Pancreas (tissue), 10 donors: Measurements from ENCODE around the gene ITPKB. TPM values are rescaled to one million over a fixed set of nuclear protein-coding genes. Genes with fewer than 3 reads are reported as not detected.

Experiments used
- ATAC-seq, 4 donors: fragments of 200-7000 bp; cut with Tn5 transposase; one replicate each; pipeline versions ENCODE4 v1.8.0 to v1.9.1; 2020; ENCODE audit warnings: mild to moderate bottlenecking in 4 of 4, moderate library complexity in 4 of 4
- DNase-seq, 6 donors: peaks; one replicate each; pipeline ENCODE4 v3.0.0-alpha.2; 2020
- FAIRE-seq: peaks from 2 replicates; lab custom pipeline; 2012; peaks lifted over from hg19 to GRCh38; lab: Jason Lieb, UNC
- H3K27ac ChIP-seq, 4 donors: fragments of 200-600 bp; sonication (generic); 1 replicate in 3 of 4; 2 replicates in 1 of 4; pipeline versions ENCODE4 v1.5.0 to v1.8.0; 2020
- H3K27me3 ChIP-seq, 4 donors: fragments of 200-600 bp; one replicate each; pipeline ENCODE4 v1.8.0; 2021
- H3K36me3 ChIP-seq, 3 donors: fragments of 200-600 bp; sonication (generic) in 1 of 3; one replicate each; pipeline versions ENCODE4 v1.5.0 to v1.8.0; 2020 to 2021
- H3K4me1 ChIP-seq, 3 donors: fragments of 200-600 bp; one replicate each; pipeline ENCODE4 v1.8.0; 2021
- H3K4me3 ChIP-seq, 4 donors: fragments of 200-600 bp; sonication (generic) in 2 of 4; one replicate each; pipeline versions ENCODE4 v1.5.0 to v1.8.0; 2020 to 2021
- H3K9me3 ChIP-seq, 4 donors: fragments of 200-600 bp; one replicate each; pipeline ENCODE4 v1.8.0; 2021
- CTCF ChIP-seq, 4 donors: fragments of 200-600 bp; sonication (generic) in 3 of 4; IDR thresholded peaks; one replicate each; pipeline versions ENCODE4 v1.5.0 to v1.8.0; 2021; ENCODE audit warnings: antibody characterized with exemption in 4 of 4
- WGBS, 2 donors: extraction: QIAGEN DNeasy Blood & Tissue Kit; methylation state at CpG; one replicate each; pipeline ENCODE4 v1.1.7; 2013; 5-methylcytosine and 5-hydroxymethylcytosine counted together
- intact Hi-C, 3 donors: fragments of 100-400 bp; cut with DNase I; formaldehyde crosslinking; loops; one replicate each; pipeline versions ENCODE4 v1.11.1 to v1.14.2; 2022
- polyA plus RNA-seq, 2 donors: library from polyadenylated mRNA; stranded (reverse); fragments of 200-250 nt; gene quantifications; one replicate each; pipeline ENCODE4 v1.2.3, GENCODE V29; 2013
- total RNA-seq, 6 donors: library from RNA; stranded (reverse); fragmentation: NEBNext Ultra II Directional in 4 of 6; extraction: Animal tissue kit (Norgen Biotek cat#: 25700) in 4 of 6; gene quantifications; one replicate each; pipeline versions ENCODE4 v1.2.1 to v1.2.4, GENCODE V29; 2021 to 2023
- donor health status: healthy with polysubstance abuse.
- donor health status: DM: no; HTN: no; CAD: no; lungs with moderate emphysema.
- donor health status: DM: no; HTN: no; CAD: no.
- donor health status: control.
- donor health status: control.
- donor health status: Bipolar disorder and iron deficiency.
- donor health status: DM: yes; HTN: yes; CAD: no.
- donor health status: DM: no; HTN: no; CAD: no.
- donor health status: DM: no; HTN: no; CAD: no.
- donor health status: DM: yes; HTN: yes; CAD: no.

ITPKB gene
- total and polyA plus RNA-seq, 8 donors: 3.8 to 13.9 (median 5.5) TPM

GRCh38 chr1:226662642-226663326 is 76.3 kb downstream of the ITPKB start:
- H3K36me3 ChIP-seq: no peaks in the 10 kb centered on the region
- H3K27me3 ChIP-seq: no peaks in the 10 kb centered on the region
- FAIRE-seq (no peak), DNase-seq (peak in 4 of 6 donors; percentile 21 to 65 (median 27)), ATAC-seq (peak in 3 of 4 donors; percentile 35 to 59 (median 50))
- no peak for TF ChIP-seq CTCF (IDR thresholded peaks at IDR 0.05)
- H3K9me3 ChIP-seq: no peaks in the 10 kb centered on the region
- intact Hi-C loops: no loop called here
- peaks cover 12 to 56% (median 18%) of the 10 kb centered on the region in 3 donors for H3K4me1 ChIP-seq
- peak overlapping the region in 3 of 4 donors; percentile 8 to 86 (median 79) for H3K27ac ChIP-seq
- H3K4me3 ChIP-seq: no peak overlapping the region
- WGBS, 2 donors: 86 to 87% methylated on average over 13 of the region's 13 CpGs

- Histone ChIP-seq H3K9me3 (no peaks in the 10 kb centered on the region), H3K36me3 (no peaks in the 10 kb centered on the region), H3K27ac (peak overlapping the region in 2 of 4 donors; percentile 2 to 79), H3K4me3 (no peak overlapping the region), H3K4me1 (peaks cover 20 to 63% (median 26%) of the 10 kb centered on the region in 3 donors), H3K27me3 (no peaks in the 10 kb centered on the region)
- no peak for FAIRE-seq
- DNase-seq: no peak
- WGBS, 2 donors: 66% methylated on average over 6 of the region's 6 CpGs
- no peak for ATAC-seq
- intact Hi-C loops: no loop called here
- no peak for TF ChIP-seq CTCF (IDR thresholded peaks at IDR 0.05)
Measured at GRCh38 chr1:226661965-226662364, 77.1 kb downstream of the ITPKB start.

- Histone ChIP-seq H3K36me3 (no peaks in the 10 kb centered on the region), H3K27ac (peak overlapping the region in 1 of 4 donors; percentile 38), H3K4me1 (peaks cover 27 to 69% (median 33%) of the 10 kb centered on the region in 3 donors), H3K4me3 (no peak overlapping the region), H3K9me3 (no peaks in the 10 kb centered on the region), H3K27me3 (no peaks in the 10 kb centered on the region)
- 77 to 82% methylated on average over 2 of the region's 2 CpGs for WGBS, 2 donors
- ATAC-seq (no peak), DNase-seq (no peak), FAIRE-seq (no peak)
- intact Hi-C loops: no loop called here
- TF ChIP-seq CTCF (IDR thresholded peaks at IDR 0.05): no peak
Measured at GRCh38 chr1:226661271-226661670, 77.8 kb downstream of the ITPKB start.

GRCh38 chr1:226660410-226661182 is 78.5 kb downstream of the ITPKB start:
- peak in 1 of 6 donors; percentile 11 for DNase-seq
- no peak for FAIRE-seq
- Histone ChIP-seq H3K27me3 (no peaks in the 10 kb centered on the region), H3K27ac (peak overlapping the region in 1 of 4 donors; percentile 38), H3K36me3 (no peaks in the 10 kb centered on the region), H3K9me3 (no peaks in the 10 kb centered on the region), H3K4me3 (no peak overlapping the region), H3K4me1 (peaks cover 34 to 76% (median 40%) of the 10 kb centered on the region in 3 donors)
- TF ChIP-seq CTCF (IDR thresholded peaks at IDR 0.05): no peak
- WGBS, 2 donors: 84 to 88% methylated on average over 17 of the region's 17 CpGs
- ATAC-seq: no peak
- intact Hi-C loops: no loop called here
